ENCODE data around the gene MAJIN.

MAJIN gene

DNA sequence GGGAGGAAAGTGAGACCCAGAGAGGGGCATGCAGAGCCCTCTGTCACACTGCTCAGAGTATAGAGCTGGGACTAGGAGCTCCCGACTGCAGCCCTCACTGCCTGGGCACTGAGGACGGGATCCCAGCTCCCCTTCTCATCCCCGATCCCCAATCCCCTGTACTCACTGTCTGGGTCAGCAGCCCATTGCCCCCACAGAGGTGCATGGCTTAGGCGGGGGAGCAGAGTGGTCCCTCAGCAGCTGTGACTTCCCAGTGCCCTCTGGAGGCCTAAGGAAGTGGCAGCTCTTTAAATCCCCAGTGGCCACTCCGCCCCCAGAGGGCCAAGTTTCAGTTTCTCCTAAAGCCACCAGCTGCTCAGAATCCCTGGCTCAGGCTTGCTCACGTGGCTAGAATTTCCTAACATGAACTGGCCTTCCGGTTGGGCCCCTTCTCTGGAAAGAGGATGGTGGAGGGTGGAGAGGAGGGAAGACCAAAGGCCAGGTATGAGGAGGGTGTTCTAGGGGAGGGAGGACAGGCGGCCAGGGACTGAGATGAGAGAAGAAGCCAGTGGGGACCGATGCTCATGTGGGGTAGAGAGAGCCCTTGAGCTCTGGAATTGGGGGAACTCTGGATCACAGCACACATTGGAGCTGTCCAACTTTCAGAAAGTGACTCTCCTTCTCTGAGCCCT lies 24.9 kb upstream of the MAJIN start, which contains the start of gene BATF2:
Gene BATF2, minus strand, starts transcription at position 262 of the 671 bp plus-strand sequence. Its CDS starts 57 bp downstream, at position 205.
- no peaks in the 10 kb centered on the region for H3K36me3 Mint-ChIP-seq (ENCODE audit: low read depth)
- no peaks in the 10 kb centered on the region for H3K9me3 Mint-ChIP-seq
- no peaks in the 10 kb centered on the region for H3K27me3 Mint-ChIP-seq (ENCODE audit: low read depth)
- TF ChIP-seq, protein P1, sequence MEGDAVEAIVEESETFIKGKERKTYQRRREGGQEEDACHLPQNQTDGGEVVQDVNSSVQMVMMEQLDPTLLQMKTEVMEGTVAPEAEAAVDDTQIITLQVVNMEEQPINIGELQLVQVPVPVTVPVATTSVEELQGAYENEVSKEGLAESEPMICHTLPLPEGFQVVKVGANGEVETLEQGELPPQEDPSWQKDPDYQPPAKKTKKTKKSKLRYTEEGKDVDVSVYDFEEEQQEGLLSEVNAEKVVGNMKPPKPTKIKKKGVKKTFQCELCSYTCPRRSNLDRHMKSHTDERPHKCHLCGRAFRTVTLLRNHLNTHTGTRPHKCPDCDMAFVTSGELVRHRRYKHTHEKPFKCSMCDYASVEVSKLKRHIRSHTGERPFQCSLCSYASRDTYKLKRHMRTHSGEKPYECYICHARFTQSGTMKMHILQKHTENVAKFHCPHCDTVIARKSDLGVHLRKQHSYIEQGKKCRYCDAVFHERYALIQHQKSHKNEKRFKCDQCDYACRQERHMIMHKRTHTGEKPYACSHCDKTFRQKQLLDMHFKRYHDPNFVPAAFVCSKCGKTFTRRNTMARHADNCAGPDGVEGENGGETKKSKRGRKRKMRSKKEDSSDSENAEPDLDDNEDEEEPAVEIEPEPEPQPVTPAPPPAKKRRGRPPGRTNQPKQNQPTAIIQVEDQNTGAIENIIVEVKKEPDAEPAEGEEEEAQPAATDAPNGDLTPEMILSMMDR (IDR thresholded peaks at IDR 0.05; ENCODE audit: unreplicated experiment in 3 of 3), result peak; percentile 26 to 53 (median 43)
- peak within 1 kb of the TSS in 2 of 3 experiments; percentile 75 to 88 for H3K27ac Mint-ChIP-seq
- peaks cover 18% of the 10 kb centered on the region for H3K4me1 Mint-ChIP-seq
- H3K4me3 Mint-ChIP-seq, result peak within 1 kb of the TSS in 2 of 3 experiments; percentile 31 to 39

DNA sequence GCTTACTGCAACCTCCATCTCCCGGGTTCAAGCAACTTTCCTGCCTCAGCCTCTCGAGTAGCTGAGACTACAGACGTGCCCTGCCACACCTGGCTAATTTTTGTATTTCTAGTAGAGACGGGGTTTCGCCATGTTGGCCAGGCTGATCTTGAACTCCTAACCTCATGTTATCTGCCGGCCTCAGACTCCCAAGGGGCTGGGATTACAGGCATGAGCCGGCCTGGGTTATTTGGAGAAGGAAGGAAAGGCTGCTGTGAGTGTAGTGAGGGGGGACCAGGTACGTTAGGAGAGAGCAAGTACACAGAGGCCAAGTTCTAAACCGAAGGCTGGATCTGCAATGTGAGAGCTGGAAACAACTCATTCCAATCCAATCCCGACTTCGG lies 24.4 kb upstream of the MAJIN start:
- Mint-ChIP-seq H3K27me3 (ENCODE audit: low read depth) (no peaks in the 10 kb centered on the region), H3K27ac (peak overlapping the region in 2 of 3 experiments; percentile 75 to 88), H3K4me3 (peak overlapping the region in 2 of 3 experiments; percentile 31 to 39), H3K9me3 (no peaks in the 10 kb centered on the region), H3K4me1 (peaks cover 23% of the 10 kb centered on the region), H3K36me3 (ENCODE audit: low read depth) (no peaks in the 10 kb centered on the region)
- TF ChIP-seq, protein P1 (IDR thresholded peaks at IDR 0.05; ENCODE audit: unreplicated experiment in 3 of 3), result no peak

DNA sequence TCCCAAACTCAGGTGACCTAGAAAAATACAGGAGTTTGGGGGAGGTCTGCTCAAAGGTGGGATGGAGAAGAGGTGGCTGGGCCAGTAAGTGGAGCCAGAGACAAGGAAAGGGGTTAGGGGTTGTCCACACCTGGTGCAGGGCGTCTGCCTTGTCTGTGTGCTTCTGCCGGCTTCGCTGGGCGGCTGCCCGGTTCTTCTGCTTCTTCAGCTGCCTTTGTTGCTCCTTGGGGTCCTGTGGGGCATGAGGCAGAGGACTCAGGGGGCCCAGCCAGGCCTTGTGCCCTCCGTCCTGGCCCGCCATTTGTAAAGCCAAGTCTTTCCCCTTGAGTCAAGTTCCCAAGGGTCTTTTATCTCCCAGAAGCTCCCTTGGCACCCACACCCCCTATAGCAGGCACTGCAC lies 22.4 kb upstream of the MAJIN start:
- Mint-ChIP-seq H3K27ac (no peak overlapping the region), H3K36me3 (ENCODE audit: low read depth) (no peaks in the 10 kb centered on the region), H3K9me3 (no peaks in the 10 kb centered on the region), H3K4me1 (peaks cover 33% of the 10 kb centered on the region), H3K27me3 (ENCODE audit: low read depth) (no peaks in the 10 kb centered on the region), H3K4me3 (no peak overlapping the region)
- TF ChIP-seq, protein P1 (IDR thresholded peaks at IDR 0.05; ENCODE audit: unreplicated experiment in 3 of 3), result no peak

DNA sequence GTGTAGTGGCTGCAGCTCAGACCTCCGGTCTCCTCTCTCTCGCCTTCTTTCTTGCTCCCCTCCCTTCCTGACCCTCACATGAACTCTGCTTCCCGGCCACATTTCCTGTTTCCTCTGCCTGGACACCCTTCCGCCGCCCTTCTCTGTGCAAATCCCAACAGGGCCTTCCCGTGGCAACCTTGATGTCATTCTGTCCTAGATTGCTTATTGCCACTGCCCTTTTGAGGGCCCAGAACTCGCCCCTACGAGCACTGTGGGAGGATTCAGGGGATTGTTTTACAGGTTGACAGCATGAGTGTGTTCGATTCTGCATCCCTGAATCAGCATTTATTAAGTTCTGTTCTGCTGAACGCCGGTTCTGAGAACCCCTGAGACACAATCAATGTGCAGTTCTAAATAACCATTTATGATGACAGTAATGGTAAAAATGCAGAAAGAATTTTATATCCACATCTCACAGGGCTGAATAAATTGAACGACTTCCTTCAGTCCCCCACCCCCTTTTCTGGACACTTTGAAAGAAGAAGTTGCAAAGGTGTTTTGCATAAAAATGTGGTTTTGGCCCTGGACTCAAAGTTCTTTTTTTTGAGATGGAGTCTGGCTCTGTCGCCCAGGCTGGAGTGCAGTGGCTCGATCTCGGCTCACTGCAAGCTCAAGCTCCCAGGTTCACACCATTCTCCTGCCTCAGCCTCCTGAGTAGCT lies 18.5 kb upstream of the MAJIN start:
- Mint-ChIP-seq H3K4me3 (peak overlapping the region; percentile 9 to 57 (median 41)), H3K27me3 (ENCODE audit: low read depth) (no peaks in the 10 kb centered on the region), H3K36me3 (ENCODE audit: low read depth) (no peaks in the 10 kb centered on the region), H3K4me1 (peaks cover 21% of the 10 kb centered on the region), H3K9me3 (no peaks in the 10 kb centered on the region), H3K27ac (peak overlapping the region; percentile 84 to 95 (median 91))
- TF ChIP-seq, protein P1 (IDR thresholded peaks at IDR 0.05; ENCODE audit: unreplicated experiment in 3 of 3), result no peak

DNA sequence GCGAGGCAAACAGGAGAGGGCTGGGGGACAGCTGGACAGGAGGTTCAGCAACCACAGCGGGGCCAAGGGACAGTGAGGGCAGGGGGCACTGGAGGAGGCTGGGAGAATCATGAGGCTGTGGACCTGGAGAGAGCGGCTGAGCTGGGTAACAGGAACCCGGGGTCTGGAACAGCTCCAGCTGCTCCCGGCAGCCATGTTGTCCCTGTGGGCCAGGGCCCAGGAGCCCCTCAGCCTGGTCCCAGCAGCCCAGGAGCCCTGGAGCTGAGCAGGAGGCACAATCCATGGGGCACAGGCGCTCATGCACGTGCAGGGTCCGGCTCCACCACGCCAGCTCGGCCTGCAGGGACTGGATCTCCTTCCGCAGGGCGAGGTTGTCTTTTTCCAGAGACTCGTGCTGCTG lies 17.5 kb upstream of the MAJIN start:
- H3K36me3 Mint-ChIP-seq (ENCODE audit: low read depth), result no peaks in the 10 kb centered on the region
- H3K9me3 Mint-ChIP-seq, result no peaks in the 10 kb centered on the region
- peak overlapping the region in 2 of 3 experiments; percentile 62 to 95 for H3K27ac Mint-ChIP-seq
- TF ChIP-seq, protein P1 (IDR thresholded peaks at IDR 0.05; ENCODE audit: unreplicated experiment in 3 of 3), result no peak
- H3K4me1 Mint-ChIP-seq, result peaks cover 21% of the 10 kb centered on the region
- H3K4me3 Mint-ChIP-seq, result peak overlapping the region in 1 of 3 experiments; percentile 40
- H3K27me3 Mint-ChIP-seq (ENCODE audit: low read depth), result no peaks in the 10 kb centered on the region
